GM18951 (cell line): Measurements from ENCODE around the gene ADGRD1.

ENCODE experiments used
- POLR2A ChIP-seq: IDR thresholded peaks from 4 replicates; pipeline ENCODE4 v1.6.1; 2011; ENCODE audit warnings: mild to moderate bottlenecking; ENCODE audit not compliant: insufficient read length, insufficient read depth; ENCODE audit errors: extremely low read depth
- in situ Hi-C: fragments of 300-500 bp; cut with MboI; formaldehyde crosslinking; loops from one replicate; pipeline ENCODE4 v1.12.0; 2022; ENCODE audit warnings: low sequenced_read_pairs, mixed read lengths, inconsistent platforms; ENCODE audit not compliant: unreplicated experiment

ADGRD1 gene

DNA sequence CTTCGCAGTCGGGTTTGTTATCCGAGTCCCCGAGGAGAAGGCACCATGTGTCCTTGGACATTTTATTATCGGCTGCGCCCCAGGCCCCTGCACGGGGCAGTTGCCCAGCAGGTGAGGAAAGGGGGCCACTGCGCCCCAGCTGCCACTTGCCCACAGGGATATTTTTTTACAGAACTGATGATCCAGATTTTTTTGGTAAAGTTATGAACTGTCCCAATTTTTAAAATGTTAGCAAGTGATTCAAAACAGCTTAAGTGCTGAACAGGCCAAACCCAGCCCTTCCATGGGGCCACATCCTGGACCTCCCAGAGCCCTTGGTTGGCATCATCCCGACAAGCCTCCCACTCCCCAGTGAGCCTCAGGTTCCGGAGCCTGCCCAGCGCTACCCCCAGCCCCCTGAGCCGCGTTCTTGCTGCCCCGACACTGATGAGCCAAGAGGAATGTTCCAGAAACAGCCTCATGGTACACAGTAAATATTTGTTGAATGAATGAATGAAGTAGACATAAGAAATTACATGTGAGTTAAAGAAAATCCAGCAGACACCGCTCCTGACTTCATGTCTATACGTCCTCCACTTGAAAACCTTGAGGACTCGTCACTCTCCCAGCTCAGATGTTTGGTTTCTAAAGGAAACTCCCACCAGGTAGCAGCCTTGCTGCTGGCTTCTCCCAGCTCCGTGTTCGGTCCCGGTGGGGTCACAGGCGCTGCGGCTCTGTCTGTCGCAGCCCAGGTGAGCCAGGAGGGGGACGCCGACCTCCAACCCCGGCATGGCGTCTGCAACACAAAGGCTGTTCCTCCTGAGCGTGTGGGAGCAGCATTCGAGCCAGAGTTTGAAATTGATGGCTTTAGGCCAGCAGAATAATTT, 88.5 kb downstream of the ADGRD1 start:
- in situ Hi-C loops, result no loop called here

DNA sequence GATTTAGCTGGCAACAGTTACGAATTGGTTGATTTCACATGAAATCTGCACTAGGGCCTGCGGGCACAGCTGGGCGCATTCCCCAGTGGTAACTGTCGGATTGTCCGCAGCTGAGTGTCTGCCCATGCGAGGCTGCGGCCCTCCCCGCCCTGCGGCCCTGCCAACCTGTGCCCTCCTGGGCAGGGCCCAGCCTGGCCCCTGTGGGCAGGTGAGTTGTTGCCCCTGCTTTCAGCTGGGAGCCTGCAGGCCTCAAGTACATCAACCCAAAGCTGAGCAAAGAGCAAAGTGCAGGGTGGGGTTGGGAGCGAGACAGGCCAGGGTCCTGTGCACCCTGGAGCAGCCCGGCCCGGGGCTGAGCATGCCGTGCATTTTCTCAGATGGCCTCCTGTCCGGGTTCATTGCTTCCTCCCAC, 89.1 kb downstream of the ADGRD1 start:
- in situ Hi-C loops, result no loop called here
- TF ChIP-seq POLR2A, result no peak

More for the DNA sequence above, 88.5 kb downstream of the ADGRD1 start:
- no peak for TF ChIP-seq POLR2A

DNA sequence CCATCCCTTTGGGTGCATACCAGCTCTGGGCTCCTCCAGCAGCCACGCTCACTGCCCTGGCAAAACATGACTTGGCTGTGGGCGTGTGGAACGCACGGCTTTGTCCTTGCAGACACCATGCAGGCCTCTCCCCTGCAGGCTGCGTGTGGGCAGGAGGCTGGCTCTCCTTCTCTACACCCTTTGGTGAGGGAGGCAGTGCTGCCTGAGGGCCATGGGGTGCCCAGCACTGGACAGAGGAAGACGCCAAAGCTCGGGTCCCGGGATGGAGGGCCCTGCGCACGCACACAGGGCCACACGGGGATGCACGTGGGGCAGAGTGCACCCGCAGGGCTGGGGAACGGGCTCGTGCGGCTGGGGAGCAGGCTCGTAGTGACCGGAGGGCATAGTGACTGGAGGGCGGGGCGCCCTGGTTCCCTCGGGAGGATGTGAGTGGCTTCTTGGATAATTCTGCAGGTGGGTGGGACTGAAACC, 89.7 kb downstream of the ADGRD1 start:
- no peak for TF ChIP-seq POLR2A
- in situ Hi-C loops, result no loop called here

DNA sequence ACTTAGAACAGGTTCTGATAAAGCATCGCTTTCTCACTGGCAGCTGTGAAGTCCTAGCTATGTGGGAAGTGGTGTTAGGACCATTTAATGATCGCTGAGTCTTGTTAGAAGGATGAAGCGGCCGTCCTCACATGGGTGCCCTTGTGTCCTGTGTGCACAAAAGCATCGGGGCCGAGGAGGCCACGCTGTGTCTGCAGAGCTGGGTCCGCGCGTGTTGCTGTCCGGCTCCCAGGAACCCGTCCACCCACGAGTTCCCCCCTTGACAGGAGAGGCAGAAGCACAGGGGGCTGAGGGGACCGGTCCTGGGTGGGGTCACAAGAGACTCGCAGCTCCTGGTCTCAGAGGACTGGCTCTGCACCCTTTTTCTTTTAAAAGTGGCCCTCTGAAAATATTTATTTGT, 90.4 kb downstream of the ADGRD1 start:
- in situ Hi-C loops, result no loop called here
- no peak for TF ChIP-seq POLR2A

DNA sequence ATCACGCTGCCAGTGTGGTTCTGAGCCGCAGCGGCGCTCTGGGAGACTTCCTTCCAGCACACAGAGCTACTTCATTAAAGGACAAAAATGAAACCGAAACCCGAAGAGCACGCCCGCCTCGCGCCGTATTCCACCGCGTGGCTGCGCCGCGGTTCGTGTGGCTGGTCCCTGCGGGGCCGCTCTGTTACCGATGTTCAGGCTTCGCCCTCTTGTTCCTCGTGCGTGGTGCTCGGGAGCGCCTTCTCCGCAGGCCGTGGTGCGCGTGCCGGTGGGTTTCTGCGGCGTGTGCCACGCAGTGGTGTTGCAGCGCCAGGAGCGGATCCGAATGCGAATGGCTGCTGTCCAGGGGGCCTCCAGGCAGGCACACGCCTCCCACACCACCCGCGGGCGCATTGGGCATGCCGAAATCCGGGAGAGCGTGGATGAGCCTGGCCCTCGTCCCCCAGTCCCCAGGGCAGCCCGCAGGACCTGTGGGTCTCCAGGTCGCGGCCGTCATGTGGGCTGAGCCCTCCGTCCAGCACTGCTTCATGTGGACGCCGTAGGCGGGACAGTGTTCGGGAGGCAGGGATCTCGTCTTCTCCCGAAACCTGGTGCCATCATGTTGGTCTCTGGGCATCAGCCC, 91.2 kb downstream of the ADGRD1 start:
- in situ Hi-C loops, result no loop called here
- TF ChIP-seq POLR2A, result no peak

DNA sequence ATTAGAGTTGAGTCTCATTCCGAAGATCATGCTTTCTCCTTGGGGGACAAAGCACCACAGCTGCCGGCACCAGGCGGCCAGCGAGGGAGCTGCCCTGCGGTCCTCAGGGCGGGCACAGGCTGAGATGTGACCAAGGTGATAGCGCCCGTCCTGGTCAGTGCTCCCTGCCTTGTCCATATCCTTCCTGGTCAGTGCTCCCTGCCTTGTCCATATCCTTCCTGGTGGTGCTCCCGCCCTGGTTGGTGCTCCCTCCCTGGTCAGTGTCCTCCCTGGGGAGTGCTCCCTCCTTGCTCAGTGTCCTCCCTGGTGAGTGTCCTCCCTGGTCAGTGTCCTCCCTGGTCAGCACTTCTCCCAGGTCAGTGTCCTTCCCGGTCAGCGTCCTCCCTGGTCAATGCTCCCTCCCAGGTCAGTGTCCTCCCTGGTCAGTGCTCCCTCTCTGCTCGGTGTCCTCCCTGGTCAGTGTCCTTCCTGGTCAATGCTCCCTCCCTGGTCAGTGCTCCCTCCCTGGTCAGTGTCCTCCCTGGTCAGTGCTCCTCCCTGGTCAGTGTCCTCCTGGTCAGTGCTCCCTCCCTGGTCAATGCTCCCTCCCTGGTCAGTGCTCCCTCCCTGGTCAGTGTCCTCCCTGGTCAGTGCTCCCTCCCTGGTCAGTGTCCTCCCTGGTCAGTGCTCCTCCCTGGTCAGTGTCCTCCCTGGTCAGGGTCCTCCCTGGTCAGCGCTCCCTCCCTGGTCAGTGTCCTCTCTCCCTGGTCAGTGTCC, 92.2 kb downstream of the ADGRD1 start:
- no peak for TF ChIP-seq POLR2A
- in situ Hi-C loops, result no loop called here

DNA sequence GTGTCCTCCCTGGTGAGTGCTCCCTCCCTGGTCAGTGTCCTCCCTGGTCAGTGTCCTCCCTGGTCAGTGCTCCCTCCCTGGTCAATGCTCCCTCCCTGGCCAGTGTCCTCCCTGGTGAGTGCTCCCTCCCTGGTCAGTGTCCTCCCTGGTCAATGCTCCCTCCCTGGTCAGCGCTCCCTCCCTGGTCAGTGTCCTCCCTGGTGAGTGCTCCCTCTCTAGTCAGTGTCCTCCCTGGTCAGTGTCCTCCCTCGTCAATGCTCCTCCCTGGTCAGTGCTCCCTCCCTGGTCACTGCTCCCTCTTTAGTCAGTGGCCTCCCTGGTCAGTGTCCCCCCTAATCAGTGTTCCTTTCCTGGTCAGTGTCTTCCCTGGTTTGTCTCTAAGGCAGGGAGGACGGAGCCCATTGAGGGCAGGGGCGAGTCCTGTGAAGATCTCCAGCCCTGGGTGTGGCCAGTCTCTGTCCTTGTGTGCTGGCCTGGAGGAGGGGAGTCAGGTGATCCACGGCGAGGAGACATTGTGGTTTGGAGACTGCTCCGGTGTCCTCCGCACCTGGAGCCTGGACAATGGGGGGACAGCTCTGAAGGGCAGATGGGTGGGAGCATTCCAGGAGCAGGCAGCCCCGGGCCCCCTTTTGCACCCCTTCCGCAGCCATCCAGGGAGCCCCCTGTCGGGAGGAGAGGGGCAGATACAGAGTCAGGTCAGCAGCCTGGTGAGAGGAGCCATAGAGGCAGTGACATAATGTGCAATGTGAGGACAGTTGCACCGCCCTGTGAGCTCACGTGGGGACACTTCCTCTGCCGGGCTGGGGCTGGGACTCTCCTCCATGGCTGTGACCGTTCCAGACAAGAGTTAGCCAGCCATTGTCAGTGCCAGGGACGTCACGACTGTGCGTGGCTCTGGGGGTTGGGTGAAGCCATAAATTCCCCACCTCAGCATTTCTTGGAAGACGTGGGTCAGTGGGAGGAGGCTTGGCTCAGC, 93.4 kb downstream of the ADGRD1 start:
- TF ChIP-seq POLR2A, result no peak
- in situ Hi-C loops, result no loop called here

DNA sequence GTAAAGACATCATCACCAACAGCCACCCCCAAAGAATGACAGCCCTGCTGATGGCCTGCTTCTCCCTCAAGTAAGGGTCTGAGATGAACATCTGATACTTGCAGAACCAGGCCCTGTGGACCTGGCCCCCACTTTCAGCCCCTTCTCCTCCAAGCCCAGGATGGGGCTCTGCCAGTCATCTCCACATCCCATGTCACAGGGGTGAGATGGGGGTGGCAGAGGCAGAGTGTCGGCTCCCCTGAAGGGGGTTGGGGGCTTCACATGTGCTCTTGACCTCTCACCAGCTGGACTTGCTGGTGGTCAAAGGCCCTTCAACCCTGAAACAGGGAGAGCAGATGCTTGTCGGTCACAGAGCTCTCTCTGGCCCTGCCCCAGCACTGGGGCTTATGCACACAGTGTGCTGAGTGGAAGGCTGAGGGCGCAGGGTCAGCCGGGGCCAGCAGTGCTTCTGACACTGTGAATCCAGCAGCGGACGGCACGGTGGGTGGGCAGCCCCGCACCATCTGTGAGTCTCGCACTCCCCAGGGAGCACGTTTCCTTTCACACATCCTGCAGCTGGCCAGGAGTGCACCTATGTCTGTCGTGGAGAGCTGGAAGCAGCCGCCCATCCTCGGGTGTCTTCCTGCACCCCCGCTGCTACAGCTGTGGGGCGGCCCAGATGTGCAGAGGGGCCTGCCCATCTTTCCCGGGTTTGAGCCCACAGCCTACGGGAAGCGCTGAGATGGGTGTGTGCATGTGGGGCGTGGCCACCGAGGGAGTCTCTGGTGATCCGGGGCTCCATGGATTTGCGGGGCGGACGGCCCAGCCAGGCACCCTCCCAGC, 94.3 kb downstream of the ADGRD1 start:
- in situ Hi-C loops, result no loop called here
- no peak for TF ChIP-seq POLR2A

DNA sequence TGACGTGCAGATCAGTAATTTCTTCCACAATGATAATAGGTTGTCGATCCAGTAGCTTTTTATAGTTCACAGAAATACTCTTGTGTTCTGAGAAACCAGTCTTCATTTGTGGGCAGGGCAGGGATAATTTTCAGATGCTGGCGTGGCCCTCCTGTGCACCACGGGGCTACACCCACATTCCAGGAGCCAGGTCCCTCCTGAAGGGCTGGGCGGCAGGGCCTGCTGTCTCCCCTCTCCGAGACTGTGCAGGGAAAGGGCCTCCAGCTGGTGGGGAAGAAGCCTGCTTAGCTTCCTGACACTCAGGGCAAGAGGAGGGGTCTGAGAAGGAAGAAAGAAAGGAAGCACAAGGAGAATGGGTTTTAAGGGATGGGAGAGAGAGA, 94.9 kb downstream of the ADGRD1 start:
- in situ Hi-C loops, result no loop called here
- no peak for TF ChIP-seq POLR2A

DNA sequence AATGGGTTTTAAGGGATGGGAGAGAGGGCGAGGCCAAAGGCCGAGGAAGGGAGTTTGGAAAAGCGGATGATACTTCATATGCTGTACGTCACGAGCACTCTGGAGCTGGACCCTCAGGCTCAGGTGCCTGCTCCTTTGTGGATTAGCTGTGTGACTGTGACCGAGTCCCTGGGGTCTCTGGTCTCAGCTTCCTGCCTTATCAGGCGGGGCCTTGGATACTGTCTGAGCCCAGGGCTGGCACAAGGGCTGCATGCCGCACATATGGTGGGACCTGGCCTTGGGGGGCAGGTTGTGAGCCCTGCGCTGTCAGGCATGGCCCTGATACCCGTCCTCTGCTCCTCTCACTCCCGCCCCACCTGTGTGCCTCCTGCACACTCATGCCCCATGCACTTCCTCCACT, 95.3 kb downstream of the ADGRD1 start:
- in situ Hi-C loops, result no loop called here
- TF ChIP-seq POLR2A, result no peak

DNA sequence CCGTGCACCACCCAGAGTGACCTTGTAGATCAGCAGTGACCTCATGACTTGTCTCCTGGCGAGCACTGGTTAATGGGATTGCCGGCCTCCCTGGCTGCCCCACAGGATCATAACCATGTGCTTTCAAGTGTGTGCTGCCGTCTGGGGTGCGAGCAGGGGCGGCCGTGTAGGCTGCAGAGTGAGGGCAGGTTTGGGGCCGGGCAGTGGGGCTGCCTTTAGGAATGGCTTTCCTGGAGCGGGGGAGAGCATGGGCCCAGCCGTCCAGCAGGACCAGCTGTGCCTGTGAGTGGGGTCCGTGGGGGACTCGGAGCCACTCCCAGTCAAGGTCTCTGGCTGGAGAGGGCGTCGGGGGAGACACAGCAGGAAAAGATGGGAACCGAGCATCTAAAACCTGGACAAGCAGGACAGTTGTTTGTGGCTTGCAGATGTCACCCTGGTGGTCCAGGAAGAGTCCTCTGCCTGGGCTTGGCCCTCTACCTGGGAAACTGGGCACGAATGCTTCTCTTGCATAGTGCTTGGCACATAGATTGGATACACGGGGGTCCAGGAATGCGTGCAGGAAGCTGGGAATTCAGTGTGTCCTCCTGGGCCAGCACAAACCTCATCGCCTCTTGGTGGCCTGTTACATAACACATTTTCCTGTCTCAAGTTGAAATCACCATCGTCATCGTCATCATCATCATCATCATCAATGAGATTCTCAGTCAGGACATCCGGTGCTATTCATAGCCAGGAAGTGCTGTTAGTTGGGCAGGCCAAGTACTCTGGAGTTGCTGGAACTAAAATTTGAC, 96.0 kb downstream of the ADGRD1 start:
- no peak for TF ChIP-seq POLR2A
- in situ Hi-C loops, result no loop called here
